ENCODE results near the gene CD200R1.

DNA sequence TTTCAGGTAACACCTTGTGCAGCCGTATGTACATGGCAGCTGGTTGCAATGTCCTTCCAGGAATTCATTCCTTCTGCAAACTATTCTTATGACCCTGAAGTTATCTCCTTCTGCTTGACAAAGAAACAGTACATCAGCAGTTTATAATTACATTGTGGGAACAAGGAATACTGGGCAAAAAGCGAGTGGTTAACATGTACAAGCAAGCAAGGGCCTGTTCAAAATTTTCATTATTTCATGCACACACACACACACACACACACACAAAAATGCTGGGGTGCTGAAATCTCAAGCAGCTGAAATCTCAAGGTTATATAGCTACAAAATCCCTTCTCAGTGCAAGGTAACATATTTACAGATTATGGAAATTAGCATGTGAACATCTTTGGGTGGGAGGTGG is 46.6 kb upstream of the CD200R1 start:
- TF ChIP-seq, protein P1, sequence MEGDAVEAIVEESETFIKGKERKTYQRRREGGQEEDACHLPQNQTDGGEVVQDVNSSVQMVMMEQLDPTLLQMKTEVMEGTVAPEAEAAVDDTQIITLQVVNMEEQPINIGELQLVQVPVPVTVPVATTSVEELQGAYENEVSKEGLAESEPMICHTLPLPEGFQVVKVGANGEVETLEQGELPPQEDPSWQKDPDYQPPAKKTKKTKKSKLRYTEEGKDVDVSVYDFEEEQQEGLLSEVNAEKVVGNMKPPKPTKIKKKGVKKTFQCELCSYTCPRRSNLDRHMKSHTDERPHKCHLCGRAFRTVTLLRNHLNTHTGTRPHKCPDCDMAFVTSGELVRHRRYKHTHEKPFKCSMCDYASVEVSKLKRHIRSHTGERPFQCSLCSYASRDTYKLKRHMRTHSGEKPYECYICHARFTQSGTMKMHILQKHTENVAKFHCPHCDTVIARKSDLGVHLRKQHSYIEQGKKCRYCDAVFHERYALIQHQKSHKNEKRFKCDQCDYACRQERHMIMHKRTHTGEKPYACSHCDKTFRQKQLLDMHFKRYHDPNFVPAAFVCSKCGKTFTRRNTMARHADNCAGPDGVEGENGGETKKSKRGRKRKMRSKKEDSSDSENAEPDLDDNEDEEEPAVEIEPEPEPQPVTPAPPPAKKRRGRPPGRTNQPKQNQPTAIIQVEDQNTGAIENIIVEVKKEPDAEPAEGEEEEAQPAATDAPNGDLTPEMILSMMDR (IDR thresholded peaks at IDR 0.05) = no peak
- TF ChIP-seq POLR2A (IDR thresholded peaks at IDR 0.05) (no peak), POLR2AphosphoS5 (IDR thresholded peaks at IDR 0.05) (no peak)

Measured in suprapubic skin (tissue), 4 donors.